ENCODE results near the gene PLEKHN1.

DNA sequence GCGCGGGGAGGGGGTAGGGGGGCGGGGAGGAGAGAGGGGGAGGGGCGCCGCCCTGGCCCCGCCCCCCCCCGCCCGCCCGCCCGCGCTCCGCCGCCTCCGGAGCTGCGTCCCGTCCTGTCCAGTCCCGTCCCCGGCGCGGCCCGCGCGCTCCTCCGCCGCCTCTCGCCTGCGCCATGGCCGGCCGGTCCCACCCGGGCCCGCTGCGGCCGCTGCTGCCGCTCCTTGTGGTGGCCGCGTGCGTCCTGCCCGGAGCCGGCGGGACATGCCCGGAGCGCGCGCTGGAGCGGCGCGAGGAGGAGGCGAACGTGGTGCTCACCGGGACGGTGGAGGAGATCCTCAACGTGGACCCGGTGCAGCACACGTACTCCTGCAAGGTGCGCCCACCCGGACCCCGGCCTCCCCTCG, 53.7 kb downstream of the PLEKHN1 start, which contains the start of gene AGRN:
- TF ChIP-seq, protein P1, sequence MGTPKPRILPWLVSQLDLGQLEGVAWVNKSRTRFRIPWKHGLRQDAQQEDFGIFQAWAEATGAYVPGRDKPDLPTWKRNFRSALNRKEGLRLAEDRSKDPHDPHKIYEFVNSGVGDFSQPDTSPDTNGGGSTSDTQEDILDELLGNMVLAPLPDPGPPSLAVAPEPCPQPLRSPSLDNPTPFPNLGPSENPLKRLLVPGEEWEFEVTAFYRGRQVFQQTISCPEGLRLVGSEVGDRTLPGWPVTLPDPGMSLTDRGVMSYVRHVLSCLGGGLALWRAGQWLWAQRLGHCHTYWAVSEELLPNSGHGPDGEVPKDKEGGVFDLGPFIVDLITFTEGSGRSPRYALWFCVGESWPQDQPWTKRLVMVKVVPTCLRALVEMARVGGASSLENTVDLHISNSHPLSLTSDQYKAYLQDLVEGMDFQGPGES (IDR thresholded peaks at IDR 0.05; ENCODE audit: low read depth, low read length), result no peak
- TF ChIP-seq SMC3 (IDR thresholded peaks at IDR 0.05; ENCODE audit: low read depth, low read length) (no peak), FOXM1 (IDR thresholded peaks at IDR 0.05; ENCODE audit: low read depth) (no peak), CTCF (IDR thresholded peaks at IDR 0.05) (no peak), GATA2 (CRISPR knock-in tag; IDR thresholded peaks at IDR 0.05) (no peak)

Measured in SK-N-SH (cell line).